Measurements from ENCODE around the gene ZCCHC10.
A peak's percentile ranks its signal among the peaks of the same experiment; 100 is the strongest.
"Not testable (repeated sequence)": the region's sequence is repeated elsewhere in the genome, so short reads cannot be mapped to it uniquely, and the experiment has no call there.

The ZCCHC10 gene

DNA sequence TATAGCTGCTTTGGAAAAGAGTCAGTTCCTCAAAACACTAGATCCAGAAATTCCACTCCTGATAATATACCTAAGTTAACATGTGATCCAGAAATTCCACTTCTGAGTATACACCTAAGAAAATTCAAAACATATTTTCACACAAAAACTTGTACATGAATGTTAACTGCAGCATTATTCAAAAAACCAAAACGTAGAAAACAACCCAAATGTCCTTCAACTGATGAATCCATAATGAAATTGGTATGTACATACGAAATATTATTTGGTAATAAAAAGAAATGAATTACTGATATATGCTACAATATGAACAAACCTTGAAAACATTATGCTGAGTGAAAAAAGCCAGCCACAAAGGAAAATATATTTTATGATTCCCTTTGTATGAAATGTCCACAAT is 46.4 kb downstream of the ZCCHC10 start:
- no peak overlapping the region for H3K4me3 ChIP-seq (replicated peaks; ENCODE audit: insufficient read depth, low read length)
- no peaks in the 10 kb centered on the region for H3K27me3 ChIP-seq (ENCODE audit: insufficient read depth, poor library complexity, severe bottlenecking)
- DNase-seq (ENCODE audit: low read depth in 1 of 2, low spot score in 1 of 2) = no peak
- H3K27ac ChIP-seq (replicated peaks) = no peak overlapping the region
- TF ChIP-seq POLR2AphosphoS5 (IDR thresholded peaks at IDR 0.05; ENCODE audit: low read depth) (no peak), SPI1 (IDR thresholded peaks at IDR 0.05; ENCODE audit: borderline replicate concordance, low read depth) (no peak), CTCF (IDR thresholded peaks at IDR 0.05; ENCODE audit: insufficient read depth, low read length) (no peak), GABPA (IDR thresholded peaks at IDR 0.05; ENCODE audit: low read depth) (no peak), REST (IDR thresholded peaks at IDR 0.05; ENCODE audit: insufficient replicate concordance, low read depth) (no peak)

- Histone ChIP-seq H3K27ac (replicated peaks) (no peak overlapping the region), H3K4me3 (replicated peaks; ENCODE audit: insufficient read depth, low read length) (no peak overlapping the region), H3K27me3 (ENCODE audit: insufficient read depth, poor library complexity, severe bottlenecking) (no peaks in the 10 kb centered on the region)
- TF ChIP-seq SPI1 (IDR thresholded peaks at IDR 0.05; ENCODE audit: borderline replicate concordance, low read depth) (peak; percentile 10; the same call in 1 of the 2 replicates), REST (IDR thresholded peaks at IDR 0.05; ENCODE audit: insufficient replicate concordance, low read depth) (no peak)
- peak; percentile 25 to 35 for DNase-seq (ENCODE audit: low read depth in 1 of 2, low spot score in 1 of 2)
Measured at GRCh38 chr5:132979367-132979940, 46.9 kb downstream of the ZCCHC10 start.

GRCh38 chr5:132976852-132977251 is 49.5 kb downstream of the ZCCHC10 start:
- H3K27me3 ChIP-seq (ENCODE audit: insufficient read depth, poor library complexity, severe bottlenecking) = no peaks in the 10 kb centered on the region
- no peak for DNase-seq (ENCODE audit: low read depth in 1 of 2, low spot score in 1 of 2)
- H3K27ac ChIP-seq (replicated peaks) = no peak overlapping the region
- no peak for TF ChIP-seq GABPA (IDR thresholded peaks at IDR 0.05; ENCODE audit: low read depth)
- no peak for TF ChIP-seq POLR2AphosphoS5 (IDR thresholded peaks at IDR 0.05; ENCODE audit: low read depth)
- no peak for TF ChIP-seq SPI1 (IDR thresholded peaks at IDR 0.05; ENCODE audit: borderline replicate concordance, low read depth)
- no peak for TF ChIP-seq CTCF (IDR thresholded peaks at IDR 0.05; ENCODE audit: insufficient read depth, low read length)
- no peak for TF ChIP-seq REST (IDR thresholded peaks at IDR 0.05; ENCODE audit: insufficient replicate concordance, low read depth)
- no peak overlapping the region for H3K4me3 ChIP-seq (replicated peaks; ENCODE audit: insufficient read depth, low read length)

DNA sequence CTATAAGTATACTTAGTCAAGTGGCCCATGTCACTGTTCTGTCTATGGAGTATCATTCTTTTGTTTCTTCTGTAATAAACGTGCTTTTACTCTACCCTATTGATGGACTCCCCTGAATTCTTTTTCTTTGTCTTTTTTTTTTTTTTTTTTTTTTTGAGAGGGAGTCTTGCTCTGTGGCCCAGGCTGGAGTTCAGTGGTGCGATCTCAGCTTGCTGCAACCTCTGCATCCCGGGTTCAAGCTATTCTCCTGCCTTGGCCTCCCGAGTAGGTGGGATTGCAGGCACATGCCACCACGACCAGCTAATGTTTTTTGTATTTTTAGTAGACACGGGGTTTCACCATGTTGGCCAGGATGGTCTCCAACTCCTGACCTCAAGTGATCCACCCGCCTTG is 53.9 kb downstream of the ZCCHC10 start:
- not testable (repeated sequence) for H3K4me3 ChIP-seq (replicated peaks; ENCODE audit: insufficient read depth, low read length); H3K27ac ChIP-seq (replicated peaks); H3K27me3 ChIP-seq (ENCODE audit: insufficient read depth, poor library complexity, severe bottlenecking); DNase-seq (ENCODE audit: low read depth in 1 of 2, low spot score in 1 of 2)

Measured in HL-60 (cell line).